GM19240 (cell line): ENCODE measurements around the gene ARL4A.

ENCODE experiments used
- DNase-seq: peaks from one replicate; pipeline ENCODE4 v3.0.0; 2011; ENCODE audit warnings: low spot score; ENCODE audit not compliant: insufficient read length

The ARL4A gene

GRCh38 chr7:12701433-12701832 is 14.0 kb downstream of the ARL4A start:
- no peak for DNase-seq

GRCh38 chr7:12703881-12704280 is 16.4 kb downstream of the ARL4A start:
- no peak for DNase-seq

- DNase-seq = no peak
Observed at GRCh38 chr7:12705878-12706277, 18.4 kb downstream of the ARL4A start.

GRCh38 chr7:12706900-12707536 is 19.6 kb downstream of the ARL4A start:
- no peak for DNase-seq

- DNase-seq = no peak
Observed at GRCh38 chr7:12708314-12708713, 20.9 kb downstream of the ARL4A start.

GRCh38 chr7:12709726-12710502 is 22.5 kb downstream of the ARL4A start:
- no peak for DNase-seq

- no peak for DNase-seq
Observed at GRCh38 chr7:12711124-12711523, 23.7 kb downstream of the ARL4A start.

- DNase-seq = no peak
Observed at GRCh38 chr7:12712236-12712635, 24.8 kb downstream of the ARL4A start.

GRCh38 chr7:12713625-12714378 is 26.4 kb downstream of the ARL4A start:
- DNase-seq = no peak

- no peak for DNase-seq
Observed at GRCh38 chr7:12714379-12714737, 26.9 kb downstream of the ARL4A start.

- DNase-seq = no peak
Observed at GRCh38 chr7:12715372-12716133, 28.1 kb downstream of the ARL4A start.

- no peak for DNase-seq
Observed at GRCh38 chr7:12716134-12716681, 28.8 kb downstream of the ARL4A start.

GRCh38 chr7:12716722-12717121 is 29.3 kb downstream of the ARL4A start:
- DNase-seq = no peak

- DNase-seq = no peak
Observed at GRCh38 chr7:12719141-12719919, 31.9 kb downstream of the ARL4A start.

GRCh38 chr7:12719981-12720865 is 32.8 kb downstream of the ARL4A start:
- no peak for DNase-seq

GRCh38 chr7:12721286-12721830 is 33.9 kb downstream of the ARL4A start:
- no peak for DNase-seq

GRCh38 chr7:12722136-12722535 is 34.7 kb downstream of the ARL4A start:
- DNase-seq = no peak

- no peak for DNase-seq
Observed at GRCh38 chr7:12722636-12723605, 35.5 kb downstream of the ARL4A start.
